GM18867 (cell line): ENCODE measurements around the gene DNAH14.

Experiments used
- ATAC-seq: cut with Tn5 transposase; IDR thresholded peaks from one replicate; pipeline ENCODE4 v1.9.1; 2021; ENCODE audit warnings: mild to moderate bottlenecking, moderate library complexity; ENCODE audit not compliant: unreplicated experiment

DNAH14 gene

GRCh38 chr1:225445639-225446594 is 516.4 kb downstream of the DNAH14 start:
- no peak for ATAC-seq

DNA sequence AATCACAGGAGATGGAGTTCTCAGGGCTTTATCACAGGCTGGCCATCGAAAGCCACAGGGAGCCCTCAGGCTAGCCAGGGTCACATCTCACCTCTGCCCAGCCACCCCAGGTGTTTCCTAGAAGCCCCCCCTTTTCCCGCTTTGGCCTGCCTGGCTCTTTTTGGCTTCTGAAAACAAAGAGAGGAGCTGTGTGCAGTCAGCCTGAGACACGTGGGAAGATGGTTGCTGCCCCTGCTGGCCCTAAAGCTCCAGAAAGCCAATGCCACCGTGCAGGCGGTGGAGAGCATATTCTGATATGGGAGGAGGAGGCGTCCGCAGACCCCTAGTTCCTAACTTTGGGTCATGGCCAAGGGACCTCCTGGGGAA is 517.1 kb downstream of the DNAH14 start:
- ATAC-seq = no peak

GRCh38 chr1:225446981-225447615 is 517.6 kb downstream of the DNAH14 start:
- ATAC-seq = no peak

DNA sequence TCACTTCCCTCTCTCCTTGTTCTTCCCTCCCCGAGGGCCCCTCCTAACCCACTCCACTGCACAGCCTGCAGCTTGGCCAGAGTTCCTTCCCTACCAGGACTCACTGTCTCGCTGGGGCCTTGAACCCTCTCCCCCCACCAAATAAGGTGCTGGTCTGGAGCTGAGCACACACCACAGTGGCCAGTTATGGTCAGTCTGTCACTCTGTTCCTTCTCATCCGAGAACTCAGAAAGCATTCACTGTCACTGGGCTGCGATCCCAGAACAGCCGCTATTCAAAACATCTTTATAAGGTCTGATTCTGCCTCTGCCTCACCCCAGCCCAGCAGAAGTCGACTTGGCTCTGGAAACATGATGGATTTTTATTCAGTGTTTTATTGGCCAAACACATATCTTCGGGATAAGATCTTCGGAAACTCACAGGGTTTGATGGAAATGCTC is 518.2 kb downstream of the DNAH14 start:
- ATAC-seq = no peak

DNA sequence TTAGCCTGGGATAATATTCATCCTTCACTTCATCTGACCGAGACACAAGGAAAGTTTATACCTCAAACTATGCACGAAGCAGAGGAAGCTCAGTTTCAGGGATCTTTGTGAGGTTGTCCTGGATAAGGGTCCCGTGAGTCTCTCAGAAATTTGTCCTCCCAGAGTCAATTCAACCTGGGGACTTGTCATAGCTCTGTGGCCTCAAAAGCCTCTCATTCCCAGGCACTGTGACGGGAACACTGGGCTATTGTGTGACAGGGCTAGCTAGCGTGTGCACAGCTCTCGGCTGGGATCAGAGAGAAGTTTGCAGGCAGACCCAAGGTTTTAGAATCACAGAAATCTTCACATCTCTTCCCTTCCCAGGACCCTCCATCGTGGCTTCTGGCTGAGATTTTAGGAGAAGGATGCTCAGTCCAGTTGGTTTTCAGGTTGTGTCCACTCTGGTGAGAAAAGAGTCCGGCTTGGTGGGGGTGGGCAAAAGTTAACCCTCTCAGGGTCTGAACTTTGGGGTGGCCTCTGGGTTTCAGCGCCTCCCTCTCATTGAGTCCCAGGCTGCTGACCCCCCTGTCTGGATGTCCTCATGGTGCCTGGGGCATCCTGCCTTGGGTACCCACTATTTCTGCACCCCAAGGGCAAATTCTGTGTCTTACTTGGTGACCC is 518.8 kb downstream of the DNAH14 start:
- no peak for ATAC-seq
